ENCODE results near the gene GLB1L3.
A peak's percentile ranks its signal among the peaks of the same experiment; 100 is the strongest.

The GLB1L3 gene

GRCh38 chr11:134330611-134331353, 54.6 kb downstream of the GLB1L3 start:
- TF ChIP-seq CTCF (IDR thresholded peaks at IDR 0.05; ENCODE audit: extremely low read depth, missing control alignments) = no peak
- no peak for DNase-seq (ENCODE audit: low spot score)

- TF ChIP-seq CTCF (IDR thresholded peaks at IDR 0.05; ENCODE audit: extremely low read depth, missing control alignments) = no peak
- DNase-seq (ENCODE audit: low spot score) = peak; percentile 93
Measured at GRCh38 chr11:134331354-134332188, 55.4 kb downstream of the GLB1L3 start, which contains the start of gene GLB1L2. GLB1L2 (plus strand) TSS chr11:134331988; CDS start chr11:134332062, 74 bp downstream.

GRCh38 chr11:134332189-134332631, 56.0 kb downstream of the GLB1L3 start:
- DNase-seq (ENCODE audit: low spot score) = no peak
- TF ChIP-seq CTCF (IDR thresholded peaks at IDR 0.05; ENCODE audit: extremely low read depth, missing control alignments) = no peak

- no peak for DNase-seq (ENCODE audit: low spot score)
Measured at GRCh38 chr11:134332782-134333181, 56.6 kb downstream of the GLB1L3 start.

GRCh38 chr11:134333312-134333711, 57.1 kb downstream of the GLB1L3 start:
- TF ChIP-seq CTCF (IDR thresholded peaks at IDR 0.05; ENCODE audit: extremely low read depth, missing control alignments) = no peak
- DNase-seq (ENCODE audit: low spot score) = no peak

More at GRCh38 chr11:134332782-134333181, 56.6 kb downstream of the GLB1L3 start:
- no peak for TF ChIP-seq CTCF (IDR thresholded peaks at IDR 0.05; ENCODE audit: extremely low read depth, missing control alignments)

- no peak for TF ChIP-seq CTCF (IDR thresholded peaks at IDR 0.05; ENCODE audit: extremely low read depth, missing control alignments)
- no peak for DNase-seq (ENCODE audit: low spot score)
Measured at GRCh38 chr11:134333946-134334345, 57.8 kb downstream of the GLB1L3 start.
